CD1c-positive myeloid dendritic cell (primary cell): Measurements from ENCODE around the gene ANKRD66.
"Not testable (repeated sequence)": the region's sequence is repeated elsewhere in the genome, so short reads cannot be mapped to it uniquely, and the experiment has no call there.

Experiments
- DNase-seq: peaks from one replicate; pipeline ENCODE4 v3.0.0-alpha.2; 2016; ENCODE audit errors: extremely low spot score

Gene ANKRD66

DNA sequence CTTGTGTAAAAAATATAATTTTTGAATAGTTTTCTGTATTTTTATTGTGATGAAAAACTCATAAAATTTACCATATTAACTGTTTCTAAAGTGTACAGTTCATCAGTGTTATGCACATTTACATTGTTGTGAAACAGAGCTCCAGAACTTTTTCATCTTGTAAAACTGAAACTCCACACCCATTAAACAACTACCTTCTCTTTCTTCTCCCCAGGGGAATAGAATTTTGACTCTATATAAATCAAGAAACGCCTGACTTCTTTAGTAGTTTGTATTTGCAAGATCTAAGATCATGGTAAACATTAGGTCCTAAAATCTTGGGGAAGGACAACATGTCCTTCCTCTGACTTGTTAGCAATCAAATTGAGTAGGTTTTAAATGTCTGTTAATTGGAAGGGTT, 9.1 kb downstream of the ANKRD66 start:
- no peak for DNase-seq

DNA sequence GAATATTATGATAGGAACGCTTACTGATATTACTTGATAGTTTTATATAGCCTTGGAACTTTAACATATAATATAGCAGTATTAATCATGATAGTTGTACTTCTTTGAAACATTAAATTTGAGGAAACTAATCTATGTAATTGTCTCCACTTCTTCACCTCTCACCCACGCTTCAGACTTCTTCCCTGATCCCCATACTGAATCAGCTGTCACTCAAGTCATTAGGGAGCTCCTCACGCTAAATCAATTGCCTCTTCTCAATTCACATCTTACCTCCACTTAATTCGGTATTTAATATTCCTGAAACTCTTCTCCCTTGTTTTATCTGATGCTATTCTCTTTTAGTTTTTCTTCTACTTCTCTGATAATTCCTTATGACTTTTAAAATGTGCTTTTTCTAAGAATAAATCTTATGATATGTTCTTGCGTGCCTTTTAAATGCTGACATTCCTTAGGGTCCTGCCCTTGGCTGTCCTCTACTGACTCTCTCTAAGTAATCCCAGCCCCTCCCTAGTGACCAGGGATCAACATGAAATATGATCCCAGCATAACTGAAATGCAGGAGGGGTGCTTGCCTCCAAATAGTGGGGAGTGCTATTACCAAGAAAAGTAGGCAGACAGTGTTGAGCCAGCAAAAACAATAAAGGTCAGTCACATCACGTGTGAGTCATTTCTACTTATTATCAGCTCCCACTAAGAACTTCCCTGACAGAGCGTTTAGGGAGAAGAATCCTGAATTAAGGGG, 9.9 kb downstream of the ANKRD66 start:
- DNase-seq, result peak; percentile 51

DNA sequence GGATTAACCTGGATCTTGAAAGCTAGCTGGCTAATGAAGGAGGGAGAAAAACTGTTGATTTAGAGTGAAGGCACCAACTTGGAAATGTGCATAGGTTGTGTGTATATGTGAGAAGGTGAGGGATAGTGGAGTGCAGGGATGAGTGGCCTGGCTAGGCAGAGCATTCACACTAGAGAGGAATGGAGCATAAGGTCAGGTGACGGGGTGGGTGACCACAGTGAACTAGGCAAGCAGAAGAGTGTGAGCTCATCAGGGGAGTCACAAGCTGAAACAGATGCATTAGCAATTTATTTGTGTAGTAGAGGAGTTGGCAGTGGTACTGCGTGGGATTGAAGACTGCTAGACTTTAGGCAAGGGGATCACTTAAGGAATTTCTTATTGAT, 10.5 kb downstream of the ANKRD66 start:
- peak; percentile 57 for DNase-seq

GRCh38 chr6:46758960-46759753, 12.4 kb downstream of the ANKRD66 start:
- no peak for DNase-seq

GRCh38 chr6:46760925-46761324, 14.2 kb downstream of the ANKRD66 start:
- DNase-seq, result no peak

- no peak for DNase-seq
These were observed 16.7 kb downstream of the ANKRD66 start for GRCh38 chr6:46763466-46763865.

- DNase-seq, result not testable (repeated sequence)
These were observed 17.5 kb downstream of the ANKRD66 start for GRCh38 chr6:46764280-46764679.

GRCh38 chr6:46764961-46765360, 18.2 kb downstream of the ANKRD66 start:
- DNase-seq, result no peak

DNA sequence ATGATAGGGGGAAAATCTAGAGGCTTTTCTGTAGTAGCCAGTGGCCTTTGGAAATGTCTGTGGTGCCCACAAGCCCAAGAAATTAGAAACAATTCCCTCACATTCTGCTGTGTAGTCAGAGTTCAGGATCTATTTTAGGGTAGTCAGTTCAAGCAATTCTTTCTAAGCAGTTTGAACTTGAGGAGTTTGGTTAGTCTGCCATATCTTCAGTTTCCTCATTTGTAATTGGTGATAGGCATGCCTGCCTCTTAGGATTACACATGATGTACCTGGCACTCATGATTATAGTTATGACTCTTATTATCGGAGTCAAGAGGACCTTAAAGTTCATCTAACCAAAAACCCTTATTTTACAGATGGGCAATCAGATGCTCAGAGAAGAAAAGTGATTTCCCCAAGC, 25.3 kb downstream of the ANKRD66 start:
- DNase-seq, result peak; percentile 67

DNA sequence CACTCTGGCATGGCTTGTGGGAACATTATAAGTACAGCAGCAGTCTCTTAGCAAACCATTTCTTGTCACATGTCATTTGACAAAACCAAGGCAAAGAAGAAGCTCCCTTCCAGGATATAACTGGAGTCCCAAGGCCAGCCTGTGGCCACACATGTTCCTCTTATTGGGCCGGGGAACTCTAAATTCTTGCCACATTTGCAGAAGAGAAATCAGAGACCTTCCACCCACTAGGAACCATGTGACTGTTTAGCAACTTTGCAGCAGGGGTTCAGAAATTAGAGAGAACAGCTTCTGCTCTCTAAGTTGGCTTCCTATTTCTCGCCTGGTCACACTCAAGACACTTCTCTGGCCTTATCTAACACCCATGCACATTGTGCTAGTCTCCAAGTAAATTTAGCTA, 26.0 kb downstream of the ANKRD66 start:
- peak; percentile 97 for DNase-seq

GRCh38 chr6:46773201-46773855, 26.6 kb downstream of the ANKRD66 start:
- DNase-seq, result peak; percentile 62

- not testable (repeated sequence) for DNase-seq
These were observed 28.0 kb downstream of the ANKRD66 start for GRCh38 chr6:46774736-46775135.

GRCh38 chr6:46776070-46776712, 29.5 kb downstream of the ANKRD66 start:
- no peak for DNase-seq

- no peak for DNase-seq
These were observed 31.0 kb downstream of the ANKRD66 start for GRCh38 chr6:46777476-46778346.

DNA sequence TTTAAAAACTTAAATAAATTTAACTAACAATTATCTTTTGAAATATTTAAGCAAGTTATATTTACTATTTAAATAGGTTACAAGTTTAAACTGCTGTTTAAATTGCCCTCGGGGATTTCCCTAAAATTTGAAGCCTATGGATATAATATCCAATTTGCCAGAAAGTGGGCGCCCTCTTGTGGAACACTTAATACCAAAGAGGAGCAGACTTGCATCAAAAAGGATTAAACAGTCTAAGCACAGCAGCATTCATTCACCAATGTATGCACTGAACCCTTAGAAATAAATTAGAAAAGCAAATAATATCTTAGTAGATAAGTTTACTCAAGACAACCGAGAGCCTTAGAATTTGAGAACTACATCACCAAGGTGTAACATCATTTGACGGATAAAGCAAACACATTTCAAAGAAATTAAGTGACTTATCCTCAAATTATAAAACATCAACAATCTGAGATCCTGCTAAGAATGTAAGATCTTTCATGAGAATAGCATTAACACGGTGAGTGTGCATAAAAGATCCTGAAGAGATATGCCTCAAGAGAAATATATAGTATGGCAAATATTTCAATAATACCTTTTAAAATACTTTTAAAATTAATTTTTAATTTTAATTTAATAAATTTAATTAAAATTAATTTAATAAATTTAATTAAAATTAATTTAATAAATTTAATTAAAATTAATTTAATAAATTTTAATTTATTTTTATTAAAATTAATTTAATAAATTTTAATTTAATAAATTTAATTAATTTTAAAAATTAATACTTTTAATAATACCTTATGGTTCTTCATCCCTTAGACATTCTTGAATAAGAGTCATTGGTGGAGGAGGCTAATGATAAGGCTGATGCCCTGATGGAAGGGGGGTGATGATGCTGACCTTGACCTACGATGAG, 35.0 kb downstream of the ANKRD66 start:
- DNase-seq, result peak; percentile 88

DNA sequence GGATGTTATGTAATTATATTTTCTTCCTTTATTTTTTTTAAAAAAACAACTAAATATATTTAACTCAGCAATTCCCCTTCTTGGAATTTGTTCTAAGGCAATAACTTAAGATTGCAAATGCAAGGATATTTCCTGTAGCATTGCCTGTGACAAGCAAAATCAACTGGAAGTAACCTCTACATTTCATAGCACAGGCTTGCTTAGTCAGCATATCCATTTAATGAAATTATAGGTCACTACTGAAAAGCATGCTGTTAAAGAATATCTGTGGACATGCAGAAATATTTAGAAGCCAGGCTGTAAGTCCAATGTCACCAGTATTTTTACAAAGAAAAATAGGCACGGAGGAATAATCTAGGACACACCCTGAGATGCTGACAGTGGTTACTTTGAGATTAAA, 37.8 kb downstream of the ANKRD66 start:
- DNase-seq, result no peak

DNA sequence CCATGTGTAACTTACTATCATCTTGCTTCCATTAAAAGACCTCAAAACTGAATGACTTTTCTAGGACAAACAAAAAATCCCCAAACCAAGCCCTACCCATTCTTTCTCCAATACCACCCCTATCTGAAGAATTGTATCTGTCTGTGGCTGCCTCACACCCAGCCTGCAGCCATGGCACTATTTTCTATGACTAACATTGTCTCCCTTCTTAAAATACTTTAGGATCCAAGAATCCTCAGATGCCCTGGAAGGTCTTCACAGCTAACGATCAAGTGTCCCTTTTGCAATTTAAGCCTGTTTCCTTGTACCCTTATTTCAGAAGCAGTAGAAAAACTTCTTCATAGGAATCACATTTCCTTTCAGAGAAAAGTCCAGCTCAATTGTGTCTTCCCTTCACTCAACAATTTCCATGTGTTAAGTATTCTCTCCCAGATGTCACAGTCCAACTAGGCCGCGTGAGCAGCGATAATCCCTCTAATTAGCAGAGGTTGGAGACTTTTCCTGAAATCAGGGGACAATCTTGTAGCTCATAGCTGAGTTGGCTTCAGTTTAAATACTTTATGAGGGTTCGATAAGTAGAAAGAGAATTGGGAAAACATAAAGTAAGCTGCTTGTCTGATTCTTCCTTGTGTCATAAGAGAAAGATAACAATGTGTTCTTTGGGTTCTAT, 41.3 kb downstream of the ANKRD66 start:
- DNase-seq, result no peak

DNA sequence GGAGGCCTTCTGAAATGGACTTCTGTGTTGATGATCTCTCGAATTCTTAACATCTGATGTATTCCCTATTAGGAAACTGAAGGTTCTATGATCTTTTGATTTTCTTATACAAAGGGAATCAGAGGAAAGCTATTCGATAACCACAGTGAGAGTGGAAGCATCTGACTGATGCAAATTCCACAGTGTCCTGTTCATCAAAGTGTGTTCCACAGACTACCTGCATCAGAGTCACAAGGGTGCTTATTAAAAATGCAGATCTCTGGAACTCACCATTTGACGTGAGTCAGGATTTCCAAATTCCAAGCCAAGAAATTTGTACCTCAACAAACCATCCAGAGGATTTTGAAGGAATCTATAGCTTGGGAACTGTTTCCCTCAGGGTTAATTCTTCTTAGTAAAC, 42.1 kb downstream of the ANKRD66 start:
- no peak for DNase-seq
